ENCODE results near the gene TMPRSS11F.

TMPRSS11F gene

DNA sequence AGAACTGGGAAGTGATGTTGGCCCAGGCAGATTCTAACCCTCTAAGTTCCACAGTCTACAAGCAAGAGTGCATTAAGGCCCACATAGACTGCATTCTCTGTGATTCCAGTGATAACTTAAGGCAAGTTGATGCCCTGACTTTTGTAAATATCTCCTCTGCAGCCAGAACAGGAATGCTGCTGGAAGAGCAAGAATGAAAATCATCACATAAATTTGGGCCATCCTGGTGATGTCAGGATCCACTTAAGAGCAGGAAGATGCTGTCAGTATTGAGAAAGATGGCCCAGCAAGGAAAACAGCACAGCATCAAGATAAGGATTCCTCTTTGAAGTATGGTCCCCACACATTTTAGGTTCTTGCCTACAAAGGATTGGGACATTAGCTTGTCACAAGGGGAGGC lies 52.4 kb downstream of the TMPRSS11F start:
- DNase-seq = no peak

DNA sequence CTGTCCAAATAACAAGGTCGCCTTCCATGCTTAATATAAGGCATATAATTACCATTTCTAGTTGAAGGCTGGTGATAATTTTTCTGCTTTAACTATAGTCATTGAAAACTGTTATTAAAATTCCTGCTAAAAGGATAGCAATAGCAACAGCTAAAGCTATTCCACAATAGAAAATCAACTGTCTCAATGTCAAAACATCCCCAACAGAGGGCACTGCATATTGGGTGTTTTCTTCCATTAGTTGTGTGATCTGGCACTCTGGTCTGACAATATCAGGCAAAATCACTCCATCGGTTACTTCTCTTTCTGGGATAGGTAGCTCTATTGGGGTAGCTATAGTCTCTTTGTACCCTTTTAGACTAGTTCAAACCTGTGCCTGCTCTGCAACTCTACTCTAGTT lies 53.5 kb downstream of the TMPRSS11F start:
- DNase-seq = no peak

- no peak for DNase-seq
Measured at GRCh38 chr4:68074397-68074796, 55.3 kb downstream of the TMPRSS11F start.

GRCh38 chr4:68070302-68070701 lies 59.4 kb downstream of the TMPRSS11F start:
- no peak for DNase-seq

DNA sequence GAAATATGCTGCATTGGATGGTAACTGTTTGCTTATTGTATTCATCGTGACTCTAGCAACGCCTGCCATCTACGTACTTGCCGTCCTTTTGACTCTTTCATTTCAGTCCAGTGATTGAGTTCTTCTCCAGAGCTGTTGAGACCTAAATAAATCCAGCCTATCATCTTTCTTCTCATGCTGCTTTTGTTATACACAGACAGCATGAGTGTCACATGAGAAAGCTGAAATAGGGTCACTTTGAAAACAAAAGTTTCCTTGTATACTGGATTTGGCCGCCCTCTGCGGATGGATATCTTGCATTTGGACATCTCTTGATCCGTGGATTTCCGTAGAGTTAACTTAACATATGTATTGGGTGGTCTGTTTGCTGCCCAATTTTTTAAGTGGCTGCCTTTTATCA lies 67.2 kb downstream of the TMPRSS11F start:
- no peak for DNase-seq

GRCh38 chr4:68038272-68038671 lies 91.4 kb downstream of the TMPRSS11F start:
- DNase-seq = no peak

DNA sequence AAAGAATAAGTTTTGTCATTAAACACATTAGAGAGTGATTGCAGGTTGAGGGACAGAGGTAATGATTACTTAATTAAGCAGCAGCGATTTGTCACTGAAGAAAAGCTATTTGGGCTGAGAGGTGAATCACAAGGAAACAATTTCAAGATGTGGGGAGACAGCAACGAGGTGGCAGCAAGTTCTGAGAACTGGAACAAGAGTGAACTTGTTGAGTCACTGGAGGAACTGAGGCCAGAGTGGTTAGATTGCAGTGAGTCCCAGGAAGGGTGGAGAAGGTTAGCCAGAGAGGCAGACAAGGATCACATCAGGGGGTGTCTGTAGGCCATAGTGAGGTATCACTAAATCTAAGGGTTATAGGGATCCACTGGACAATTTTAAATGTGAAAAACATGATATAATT lies 108.5 kb downstream of the TMPRSS11F start:
- DNase-seq = no peak

DNA sequence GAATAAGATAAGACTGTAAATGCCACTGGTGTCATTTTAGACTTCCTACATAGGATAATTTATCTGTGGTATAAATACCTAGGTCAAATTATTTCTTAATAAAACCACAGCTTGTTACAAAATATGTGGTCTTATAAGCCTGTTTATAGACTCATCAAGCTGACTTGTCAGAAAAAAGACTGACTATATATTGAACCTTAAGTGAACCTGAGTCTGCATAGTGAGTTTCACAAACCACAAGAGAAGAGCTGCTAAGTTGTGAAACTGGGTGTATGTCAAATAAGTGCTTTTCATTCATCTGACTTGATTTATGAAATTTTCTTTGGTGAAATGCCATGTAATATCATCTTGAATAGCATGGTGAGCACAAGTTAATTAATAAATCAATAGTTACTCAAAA lies 118.0 kb downstream of the TMPRSS11F start:
- DNase-seq = no peak
